ENCODE measurements around the gene CFAP65. TPM values are rescaled to one million over a fixed set of nuclear protein-coding genes. Genes with fewer than 3 reads are reported as not detected.

CFAP65 gene
- total and polyA plus RNA-seq, 4 donors, result 0.79 to 9.0 (median 5.1) TPM

DNA sequence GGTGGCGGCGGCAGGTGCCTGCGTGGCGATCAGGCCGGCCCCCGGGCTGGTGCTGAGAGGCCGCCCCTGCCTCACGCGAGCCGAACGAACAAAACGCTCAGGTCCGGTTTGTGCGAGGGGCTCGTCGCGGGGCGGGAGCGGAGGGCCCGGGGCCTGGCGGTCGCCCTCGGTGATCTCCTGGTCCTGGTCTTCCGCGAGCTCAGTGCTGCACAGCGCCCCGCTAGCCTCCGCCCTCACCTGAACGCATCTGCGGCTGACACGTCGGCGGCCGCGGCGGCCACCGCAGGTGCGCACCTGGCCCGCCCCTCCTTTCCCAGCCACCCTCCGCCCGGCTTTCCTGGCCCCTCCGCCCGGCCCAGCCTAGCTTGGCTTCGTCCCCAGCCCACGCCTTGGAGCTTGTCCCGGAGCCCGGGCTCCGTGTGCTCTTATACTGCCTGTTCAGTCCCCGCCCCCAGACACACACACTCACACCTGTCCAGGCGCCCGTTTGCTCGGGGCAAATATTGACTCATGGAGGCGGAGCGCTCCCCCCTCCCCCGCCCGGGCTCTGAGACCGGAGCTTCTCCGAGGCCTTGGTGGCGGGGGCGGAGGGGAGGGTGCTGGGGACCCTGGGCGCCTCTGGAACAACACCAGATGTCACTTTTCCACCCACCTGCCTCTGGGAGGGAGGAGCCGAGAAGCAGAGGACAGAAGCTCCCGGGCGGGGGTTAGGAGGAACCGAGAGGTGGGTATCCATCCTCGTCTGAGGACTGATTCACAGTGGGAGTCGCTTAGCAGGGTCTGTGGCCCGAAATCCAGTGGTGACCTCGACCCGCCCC is 39.5 kb downstream of the CFAP65 start:
- H3K27me3 ChIP-seq (ENCODE audit: control insufficient read depth, insufficient read depth, low read length), result peaks cover 88% of the 10 kb centered on the region
- H3K4me1 ChIP-seq (ENCODE audit: control insufficient read depth, insufficient read depth, low read length), result peaks cover 17% of the 10 kb centered on the region
- DNase-seq (ENCODE audit: low read depth in 4 of 6, low spot score in 6 of 6), result no peak
- H3K9me3 ChIP-seq (ENCODE audit: control insufficient read depth, insufficient read depth, low read length), result no peaks in the 10 kb centered on the region
- H3K36me3 ChIP-seq (ENCODE audit: control insufficient read depth, insufficient read depth, low read length), result no peaks in the 10 kb centered on the region
- H3K27ac ChIP-seq (ENCODE audit: low read depth, low read length), result no peak overlapping the region
- 1% methylated on average over 61 of the region's 70 CpGs for WGBS (ENCODE audit: insufficient coverage)
- no peak overlapping the region for H3K4me3 ChIP-seq (ENCODE audit: low read depth, low read length)

DNA sequence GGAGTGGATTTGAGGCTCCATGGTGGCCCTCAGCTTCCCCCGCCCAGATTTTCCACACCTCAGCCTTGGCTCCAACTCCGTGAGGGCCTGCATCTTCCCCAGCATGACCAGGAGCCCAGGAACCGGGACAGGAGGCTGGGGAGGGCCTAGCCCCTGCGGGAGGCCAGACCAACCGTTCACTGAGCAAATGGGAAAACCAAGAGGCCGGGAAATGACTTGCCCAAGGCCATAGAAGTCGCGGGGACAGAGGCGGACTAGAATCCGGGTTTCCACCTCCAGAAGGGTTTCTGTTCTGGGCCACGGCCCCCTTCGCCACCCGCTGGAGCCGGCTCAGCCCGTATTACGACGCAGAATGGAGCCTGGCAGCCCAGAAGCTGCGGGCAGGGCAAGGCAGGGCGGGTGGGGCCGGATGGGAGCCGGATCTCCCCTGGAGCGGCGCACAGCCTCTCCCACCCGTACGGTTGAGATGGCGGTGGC is 40.2 kb downstream of the CFAP65 start:
- no peak overlapping the region for H3K27ac ChIP-seq (ENCODE audit: low read depth, low read length)
- 10% methylated on average over 26 of the region's 26 CpGs for WGBS (ENCODE audit: insufficient coverage)
- H3K36me3 ChIP-seq (ENCODE audit: control insufficient read depth, insufficient read depth, low read length), result no peaks in the 10 kb centered on the region
- peaks cover 91% of the 10 kb centered on the region for H3K27me3 ChIP-seq (ENCODE audit: control insufficient read depth, insufficient read depth, low read length)
- no peak overlapping the region for H3K4me3 ChIP-seq (ENCODE audit: low read depth, low read length)
- H3K9me3 ChIP-seq (ENCODE audit: control insufficient read depth, insufficient read depth, low read length), result no peaks in the 10 kb centered on the region
- DNase-seq (ENCODE audit: low read depth in 4 of 6, low spot score in 6 of 6), result no peak
- H3K4me1 ChIP-seq (ENCODE audit: control insufficient read depth, insufficient read depth, low read length), result peaks cover 22% of the 10 kb centered on the region

DNA sequence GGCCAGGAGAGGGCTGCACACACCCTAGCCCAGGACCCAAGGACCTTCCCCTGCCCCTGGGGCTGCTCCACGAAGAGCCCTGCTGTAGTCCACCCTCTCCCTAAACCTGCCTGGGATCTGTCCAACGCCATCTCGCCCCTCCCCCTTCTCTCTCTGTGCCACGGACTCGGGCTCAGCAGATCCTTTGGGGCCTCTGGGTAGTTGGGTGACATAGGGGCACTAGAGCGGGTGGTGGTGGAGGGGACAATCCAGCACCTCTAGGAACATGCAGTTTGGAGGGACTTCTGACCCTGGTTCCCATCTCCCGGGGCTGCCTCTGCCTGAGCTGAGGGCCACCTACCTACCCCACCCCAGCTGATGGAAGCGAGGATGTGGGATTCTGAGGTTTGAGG is 40.8 kb downstream of the CFAP65 start:
- no peaks in the 10 kb centered on the region for H3K9me3 ChIP-seq (ENCODE audit: control insufficient read depth, insufficient read depth, low read length)
- no peak overlapping the region for H3K27ac ChIP-seq (ENCODE audit: low read depth, low read length)
- H3K27me3 ChIP-seq (ENCODE audit: control insufficient read depth, insufficient read depth, low read length), result peaks cover 91% of the 10 kb centered on the region
- DNase-seq (ENCODE audit: low read depth in 4 of 6, low spot score in 6 of 6), result no peak
- no peaks in the 10 kb centered on the region for H3K36me3 ChIP-seq (ENCODE audit: control insufficient read depth, insufficient read depth, low read length)
- H3K4me3 ChIP-seq (ENCODE audit: low read depth, low read length), result no peak overlapping the region
- WGBS (ENCODE audit: insufficient coverage), result 43% methylated on average over 2 of the region's 8 CpGs
- H3K4me1 ChIP-seq (ENCODE audit: control insufficient read depth, insufficient read depth, low read length), result peaks cover 27% of the 10 kb centered on the region

DNA sequence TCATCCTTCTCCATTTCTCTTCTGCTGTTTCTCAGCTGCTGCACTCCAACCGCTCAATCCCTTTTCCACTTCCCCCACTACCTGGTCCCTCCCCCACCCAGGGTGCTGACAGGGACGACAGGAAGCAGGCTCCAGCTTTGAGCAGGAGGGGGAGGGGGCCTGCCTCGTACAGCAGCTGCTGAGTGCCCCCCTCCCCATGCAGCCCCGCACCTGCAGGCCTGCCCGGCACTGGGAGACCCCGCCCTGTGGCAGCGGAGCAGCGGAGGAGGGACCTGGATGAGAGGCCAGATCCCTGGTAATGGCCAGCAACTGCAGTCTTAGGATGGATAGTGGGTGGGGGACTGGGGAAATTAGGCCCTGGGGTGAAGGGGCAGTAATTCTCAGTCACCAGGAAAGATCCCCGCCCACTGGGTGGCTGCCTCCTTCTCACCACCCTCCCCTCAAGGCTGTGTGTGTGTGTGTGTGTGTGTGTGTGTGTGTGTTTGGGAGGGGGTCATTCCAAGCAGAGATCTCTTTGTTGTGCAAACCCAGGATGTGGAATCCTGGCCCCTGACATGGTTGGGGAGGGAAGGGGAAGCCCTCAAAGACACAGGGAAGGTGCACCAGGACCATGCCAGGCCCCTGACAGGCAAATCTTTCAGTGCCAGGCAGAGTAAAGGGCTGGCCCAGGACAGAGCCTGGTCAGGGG is 41.3 kb downstream of the CFAP65 start:
- peaks cover 91% of the 10 kb centered on the region for H3K27me3 ChIP-seq (ENCODE audit: control insufficient read depth, insufficient read depth, low read length)
- H3K9me3 ChIP-seq (ENCODE audit: control insufficient read depth, insufficient read depth, low read length), result no peaks in the 10 kb centered on the region
- H3K4me3 ChIP-seq (ENCODE audit: low read depth, low read length), result no peak overlapping the region
- 22% methylated on average over 6 of the region's 9 CpGs for WGBS (ENCODE audit: insufficient coverage)
- peaks cover 28% of the 10 kb centered on the region for H3K4me1 ChIP-seq (ENCODE audit: control insufficient read depth, insufficient read depth, low read length)
- H3K36me3 ChIP-seq (ENCODE audit: control insufficient read depth, insufficient read depth, low read length), result no peaks in the 10 kb centered on the region
- no peak overlapping the region for H3K27ac ChIP-seq (ENCODE audit: low read depth, low read length)
- no peak for DNase-seq (ENCODE audit: low read depth in 4 of 6, low spot score in 6 of 6)

DNA sequence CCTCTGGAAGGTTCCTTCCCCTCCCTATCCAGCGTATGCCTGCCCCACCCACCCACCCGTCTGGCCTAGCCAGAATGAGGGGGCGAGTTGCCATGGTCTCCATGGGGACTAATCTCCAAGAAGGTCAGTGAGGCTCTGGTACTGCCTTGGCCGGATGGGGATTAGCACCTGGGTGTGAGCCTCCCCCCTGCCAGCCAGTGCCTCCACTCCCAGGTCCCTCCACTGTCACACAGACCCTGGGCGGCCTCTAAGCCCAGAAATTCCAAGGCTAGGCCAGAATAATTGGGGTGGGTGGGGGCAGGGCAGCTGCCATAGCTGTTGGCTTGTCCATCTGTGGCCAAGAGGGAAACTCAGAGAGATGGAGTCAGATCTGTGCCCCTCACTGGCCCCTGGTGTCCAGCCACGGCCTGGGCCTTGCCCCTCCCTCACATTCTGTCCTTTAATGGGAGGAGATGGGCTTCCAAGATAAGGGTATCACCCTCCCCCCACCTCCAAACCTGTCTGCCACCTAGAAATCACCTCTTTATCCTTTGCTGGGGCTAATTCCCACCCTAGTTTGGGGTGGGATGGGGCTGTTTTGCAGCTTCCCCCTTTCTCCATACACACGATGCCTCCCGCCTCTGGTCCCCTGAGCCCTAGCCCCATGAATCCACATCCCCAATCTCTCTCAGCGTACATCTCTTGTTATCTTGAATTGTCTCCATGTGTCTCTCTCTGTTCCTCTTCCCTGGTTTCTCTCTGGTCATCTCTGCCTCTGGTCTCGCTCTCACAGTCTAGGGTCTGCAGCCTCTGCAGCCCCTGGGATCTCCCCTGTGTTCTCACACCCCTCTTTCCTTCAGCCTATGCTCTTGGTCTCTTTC is 42.1 kb downstream of the CFAP65 start:
- no peak for DNase-seq (ENCODE audit: low read depth in 4 of 6, low spot score in 6 of 6)
- H3K27me3 ChIP-seq (ENCODE audit: control insufficient read depth, insufficient read depth, low read length), result peaks cover 93% of the 10 kb centered on the region
- H3K9me3 ChIP-seq (ENCODE audit: control insufficient read depth, insufficient read depth, low read length), result no peaks in the 10 kb centered on the region
- H3K36me3 ChIP-seq (ENCODE audit: control insufficient read depth, insufficient read depth, low read length), result no peaks in the 10 kb centered on the region
- 47% methylated on average over 4 of the region's 10 CpGs for WGBS (ENCODE audit: insufficient coverage)
- H3K4me1 ChIP-seq (ENCODE audit: control insufficient read depth, insufficient read depth, low read length), result peaks cover 28% of the 10 kb centered on the region
- H3K4me3 ChIP-seq (ENCODE audit: low read depth, low read length), result no peak overlapping the region
- no peak overlapping the region for H3K27ac ChIP-seq (ENCODE audit: low read depth, low read length)

DNA sequence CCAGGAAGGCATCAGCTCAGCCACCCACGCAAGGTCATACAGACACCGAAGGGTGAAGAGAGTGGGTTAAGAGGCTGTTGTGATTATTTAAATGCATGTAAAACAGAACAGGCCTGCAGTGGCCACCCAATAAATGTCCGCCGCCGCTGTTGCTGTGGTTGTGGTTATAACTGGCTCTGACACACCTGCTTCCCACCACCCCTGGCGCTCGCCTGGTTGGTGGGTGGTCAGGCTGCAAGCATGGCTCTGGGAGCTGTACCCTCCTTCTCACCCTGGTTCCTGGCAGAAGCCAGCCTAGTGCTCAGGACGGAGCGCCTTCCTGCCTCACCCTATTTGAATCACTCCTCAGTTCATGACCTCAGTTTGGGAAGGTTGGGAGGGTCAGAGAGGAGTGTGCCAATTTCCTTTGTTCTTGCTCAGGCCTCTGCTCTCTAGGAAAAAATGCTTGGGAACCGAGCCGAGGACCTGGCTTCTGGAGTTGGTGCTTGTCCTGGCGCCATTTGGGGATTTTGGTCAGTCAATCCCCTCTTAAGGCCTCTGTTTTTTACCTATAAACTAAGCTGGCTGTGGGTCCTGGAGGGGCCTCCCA is 42.8 kb downstream of the CFAP65 start:
- peaks cover 93% of the 10 kb centered on the region for H3K27me3 ChIP-seq (ENCODE audit: control insufficient read depth, insufficient read depth, low read length)
- H3K27ac ChIP-seq (ENCODE audit: low read depth, low read length), result no peak overlapping the region

DNA sequence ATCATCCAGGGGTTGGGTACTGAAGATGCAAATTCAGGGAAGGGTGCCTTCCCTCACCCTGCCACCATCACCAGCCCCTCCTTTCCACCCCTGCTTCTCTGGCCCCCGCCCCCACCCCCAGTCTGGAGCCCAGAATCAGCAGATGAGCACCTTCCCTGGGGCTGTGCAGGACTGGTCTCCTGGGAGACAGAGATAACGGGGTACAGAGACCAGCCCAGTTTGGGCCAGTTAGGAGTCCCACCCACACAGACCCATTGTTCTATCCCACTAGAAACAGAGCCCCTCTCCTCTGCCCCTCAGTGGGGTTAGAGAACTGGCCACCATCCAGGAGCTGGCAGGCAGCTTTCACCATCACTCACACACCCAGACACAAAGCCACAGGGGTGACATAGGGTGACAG is 43.6 kb downstream of the CFAP65 start:
- 31% methylated on average over 2 of the region's 2 CpGs for WGBS (ENCODE audit: insufficient coverage)
- H3K27ac ChIP-seq (ENCODE audit: low read depth, low read length), result no peak overlapping the region

More for the DNA sequence above, 42.8 kb downstream of the CFAP65 start:
- DNase-seq (ENCODE audit: low read depth in 4 of 6, low spot score in 6 of 6), result no peak
- peaks cover 34% of the 10 kb centered on the region for H3K4me1 ChIP-seq (ENCODE audit: control insufficient read depth, insufficient read depth, low read length)
- H3K4me3 ChIP-seq (ENCODE audit: low read depth, low read length), result no peak overlapping the region
- no peaks in the 10 kb centered on the region for H3K9me3 ChIP-seq (ENCODE audit: control insufficient read depth, insufficient read depth, low read length)
- no peaks in the 10 kb centered on the region for H3K36me3 ChIP-seq (ENCODE audit: control insufficient read depth, insufficient read depth, low read length)
- 45% methylated on average over 3 of the region's 12 CpGs for WGBS (ENCODE audit: insufficient coverage)

DNA sequence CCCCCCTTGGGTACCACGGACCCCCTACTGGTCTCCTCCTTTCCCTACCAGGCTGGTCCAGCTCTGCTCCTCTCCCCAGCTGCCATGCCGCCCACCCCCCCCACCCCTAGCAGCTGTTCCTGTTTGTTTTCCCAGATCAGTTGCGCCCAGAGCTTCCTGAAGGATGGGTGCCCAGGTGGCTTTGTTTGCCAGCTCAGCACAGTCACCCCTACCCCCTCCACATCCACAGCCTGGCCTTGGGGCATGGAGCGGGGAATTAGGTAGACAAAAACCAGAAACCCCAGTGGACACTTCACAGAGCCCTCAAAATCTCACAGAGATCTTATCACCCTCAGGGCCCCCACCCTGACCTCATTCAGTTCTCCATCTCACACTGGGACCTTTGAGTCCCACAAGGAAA is 44.4 kb downstream of the CFAP65 start:
- H3K27me3 ChIP-seq (ENCODE audit: control insufficient read depth, insufficient read depth, low read length), result peaks cover 93% of the 10 kb centered on the region
- peaks cover 30% of the 10 kb centered on the region for H3K4me1 ChIP-seq (ENCODE audit: control insufficient read depth, insufficient read depth, low read length)
- no peak overlapping the region for H3K4me3 ChIP-seq (ENCODE audit: low read depth, low read length)
- H3K36me3 ChIP-seq (ENCODE audit: control insufficient read depth, insufficient read depth, low read length), result no peaks in the 10 kb centered on the region
- no peak for DNase-seq (ENCODE audit: low read depth in 4 of 6, low spot score in 6 of 6)
- 67% methylated on average over 1 of the region's 4 CpGs for WGBS (ENCODE audit: insufficient coverage)
- H3K27ac ChIP-seq (ENCODE audit: low read depth, low read length), result no peak overlapping the region
- H3K9me3 ChIP-seq (ENCODE audit: control insufficient read depth, insufficient read depth, low read length), result no peaks in the 10 kb centered on the region

More for the DNA sequence above, 43.6 kb downstream of the CFAP65 start:
- H3K36me3 ChIP-seq (ENCODE audit: control insufficient read depth, insufficient read depth, low read length), result no peaks in the 10 kb centered on the region
- peaks cover 37% of the 10 kb centered on the region for H3K4me1 ChIP-seq (ENCODE audit: control insufficient read depth, insufficient read depth, low read length)
- DNase-seq (ENCODE audit: low read depth in 4 of 6, low spot score in 6 of 6), result no peak
- peaks cover 93% of the 10 kb centered on the region for H3K27me3 ChIP-seq (ENCODE audit: control insufficient read depth, insufficient read depth, low read length)
- H3K9me3 ChIP-seq (ENCODE audit: control insufficient read depth, insufficient read depth, low read length), result no peaks in the 10 kb centered on the region
- H3K4me3 ChIP-seq (ENCODE audit: low read depth, low read length), result no peak overlapping the region

All from spinal cord (tissue), 10 donors.